K562 (cell line): ENCODE measurements around the gene TOR1B. TPM values are rescaled to one million over a fixed set of nuclear protein-coding genes. Genes with fewer than 3 reads are reported as not detected.

Experiments used
- ATAC-seq: fragments of 200-7000 bp; cut with Tn5 transposase; 3 replicates; pipeline ENCODE4 v1.9.1; 2020; ENCODE audit warnings: moderate library complexity
- BruUV-seq: library from RNA; stranded (reverse); fragments of 400-500 nt; replicated peaks from 2 replicates; lab custom pipeline; 2021; lab: Mats Ljungman, UMichigan
- CTCF ChIA-PET: fragments of 300-600 bp; formaldehyde crosslinking; extraction: SDS; loops from one replicate; lab custom pipeline; 2021; ENCODE audit warnings: low intra/inter-chr PET ratio; lab: Yijun Ruan, JAX
- POLR2A ChIA-PET: fragments of 300-600, 350-650 bp; sonication (Branson Sonifier 250); formaldehyde crosslinking; extraction: SDS; loops from one replicate; lab custom pipeline; 2021; ENCODE audit warnings: antibody characterized with exemption, inconsistent platforms; lab: Yijun Ruan, JAX
- DNase-seq, 4 experiments: peaks; one replicate each; pipeline versions ENCODE4 v3.0.0 to v3.0.0-alpha.2; 2011 to 2018; ENCODE audit warnings: low spot score in 3 of 4, mixed read lengths in 3 of 4; ENCODE audit errors: extremely low read depth in 1 of 4
- FAIRE-seq: peaks from 2 replicates; lab custom pipeline; 2011; peaks lifted over from hg19 to GRCh38; lab: Jason Lieb, UNC
- H2AFZ ChIP-seq: 2 replicates; pipeline ENCODE4 v1.6.0; 2011; ENCODE audit warnings: low read depth, low read length, control low read depth, inconsistent platforms
- H3K27ac ChIP-seq: fragments of 200-600 bp; 3 replicates; pipeline ENCODE4 v1.8.0; 2011; ENCODE audit warnings: low read depth, mild to moderate bottlenecking, control low read depth, inconsistent platforms, low read length, moderate library complexity, mixed read lengths; ENCODE audit errors: extremely low read depth
- H3K27me3 ChIP-seq, 2 experiments: fragments of 300-600 bp in 1 of 2; 2 replicates in 1 of 2; 3 replicates in 1 of 2; pipeline versions ENCODE4 v1.6.0 to v1.8.0; 2011; ENCODE audit warnings: inconsistent platforms in 2 of 2, low read length in 2 of 2, mild to moderate bottlenecking in 1 of 2, mixed read lengths in 1 of 2, moderate library complexity in 1 of 2; ENCODE audit not compliant: control insufficient read depth in 2 of 2, insufficient read depth in 2 of 2
- H3K36me3 ChIP-seq: fragments of 300-600 bp; 3 replicates; pipeline ENCODE4 v1.8.0; 2011; ENCODE audit warnings: mild to moderate bottlenecking, low read length, inconsistent platforms; ENCODE audit not compliant: control insufficient read depth, insufficient read depth
- H3K4me1 ChIP-seq, 2 experiments: fragments of 200-600 bp in 1 of 2; replicated peaks in 1 of 2; 2 replicates in 1 of 2; 3 replicates in 1 of 2; pipeline versions ENCODE4 v1.5.1 to v1.8.0; 2011; ENCODE audit warnings: inconsistent platforms in 2 of 2, low read length in 2 of 2, mild to moderate bottlenecking in 1 of 2, mixed read lengths in 1 of 2, moderate library complexity in 1 of 2; ENCODE audit not compliant: control insufficient read depth in 2 of 2, insufficient read depth in 2 of 2
- H3K4me2 ChIP-seq: 2 replicates; pipeline ENCODE4 v1.6.1; 2011; ENCODE audit warnings: low read length, control low read depth, inconsistent platforms, mixed read lengths; ENCODE audit not compliant: insufficient read depth
- H3K4me3 ChIP-seq: fragments of 200-600 bp; sonication (generic), shearing (Covaris generic); 2 replicates; pipeline ENCODE4 v1.5.1; 2016; ENCODE audit warnings: control low read depth, inconsistent platforms
- H3K79me2 ChIP-seq: fragments of 200-600 bp; 3 replicates; pipeline ENCODE4 v1.8.0; 2011; ENCODE audit warnings: low read length, inconsistent platforms; ENCODE audit not compliant: control insufficient read depth, insufficient read depth
- H3K9ac ChIP-seq, 2 experiments: 2 replicates each; pipeline versions ENCODE4 v1.6.0 to v1.6.1; 2011; ENCODE audit warnings: low read depth in 2 of 2, low read length in 2 of 2, control low read depth in 1 of 2, inconsistent platforms in 1 of 2, mild to moderate bottlenecking in 1 of 2, mixed read lengths in 1 of 2; ENCODE audit not compliant: insufficient read depth in 1 of 2
- H3K9me1 ChIP-seq: one replicate; pipeline ENCODE4 v1.6.0; 2011; ENCODE audit warnings: inconsistent platforms, mild to moderate bottlenecking, low read length, moderate library complexity; ENCODE audit not compliant: control insufficient read depth, insufficient read depth
- H3K9me3 ChIP-seq: replicated peaks from 2 replicates; pipeline ENCODE4 v1.5.1; 2011; ENCODE audit warnings: low read depth, low read length, inconsistent platforms; ENCODE audit not compliant: control insufficient read depth, insufficient read depth
- H4K20me1 ChIP-seq: replicated peaks from 2 replicates; pipeline ENCODE4 v1.6.1; 2011; ENCODE audit warnings: low read length, inconsistent platforms, mixed read lengths; ENCODE audit not compliant: control insufficient read depth, insufficient read depth
- BRD4 ChIP-seq: fragments of 200-600 bp; sonication (generic); IDR thresholded peaks from 2 replicates; pipeline ENCODE4 v1.6.1; 2017; ENCODE audit warnings: inconsistent platforms
- CEBPG ChIP-seq, 3 experiments: fragments of 200-800 bp in 1 of 3; sonication (Bioruptor generic) in 1 of 3; sonication (generic) in 1 of 3; formaldehyde crosslinking in 1 of 3; IDR thresholded peaks in 2 of 3; conservative IDR thresholded peaks in 1 of 3; 2 replicates each; pipeline versions ENCODE4 v1.6.1 to v1.8.0; 2016 to 2022; ENCODE audit warnings: missing compliant biosample characterization in 2 of 3, missing genetic modification characterization in 2 of 3, mild to moderate bottlenecking in 1 of 3, missing genetic modification reagents in 1 of 3
- CREM ChIP-seq: IDR thresholded peaks from 2 replicates; pipeline ENCODE4 v1.6.1; 2014; ENCODE audit warnings: antibody characterized with exemption, low read depth
- DDX20 ChIP-seq: fragments of 450-650 bp; IDR thresholded peaks from 2 replicates; pipeline ENCODE4 v1.6.1; 2016; ENCODE audit warnings: missing genetic modification characterization, low read depth, mild to moderate bottlenecking, missing compliant biosample characterization, moderate library complexity
- ELF2 ChIP-seq: fragments of 250-450 bp; sonication (Bioruptor Pico); IDR thresholded peaks from 2 replicates; pipeline ENCODE4 v1.5.0; 2021; ENCODE audit warnings: mild to moderate bottlenecking
- FOXJ3 ChIP-seq: sonication (generic); formaldehyde crosslinking; IDR thresholded peaks from 2 replicates; pipeline ENCODE4 v1.4.0; 2020; ENCODE audit warnings: mild to moderate bottlenecking, missing genetic modification reagents
- LARP7 ChIP-seq: fragments of 450-650 bp; IDR thresholded peaks from 2 replicates; pipeline ENCODE4 v1.6.1; 2016
- PHF21A ChIP-seq: fragments of 450-650 bp; IDR thresholded peaks from 2 replicates; pipeline ENCODE4 v1.6.1; 2017; ENCODE audit warnings: low read depth, borderline replicate concordance
- PYGO2 ChIP-seq: fragments of 450-650 bp; IDR thresholded peaks from 2 replicates; pipeline ENCODE4 v1.6.1; 2016; ENCODE audit warnings: mild to moderate bottlenecking, missing genetic modification characterization, moderate library complexity, missing compliant biosample characterization
- RCOR1 ChIP-seq, 2 experiments: IDR thresholded peaks; 2 replicates each; pipeline ENCODE4 v1.6.1; 2012; ENCODE audit warnings: low read depth in 2 of 2, low read length in 2 of 2, borderline replicate concordance in 1 of 2, improper control_type of control experiment in 1 of 2
- SLC30A9 ChIP-seq: fragments of 250-450 bp; sonication (Bioruptor Pico); IDR thresholded peaks from 2 replicates; pipeline ENCODE4 v1.8.0; 2022; ENCODE audit warnings: mild to moderate bottlenecking, moderate library complexity
- TAL1 ChIP-seq: fragments of 450-650 bp; IDR thresholded peaks from 2 replicates; pipeline ENCODE4 v1.6.1; 2016; ENCODE audit warnings: mild to moderate bottlenecking
- ZSCAN32 ChIP-seq: fragments of 450-650 bp; formaldehyde crosslinking; IDR thresholded peaks from 2 replicates; pipeline ENCODE4 v1.4.0; 2020; ENCODE audit warnings: mild to moderate bottlenecking, moderate library complexity
- WGBS: fragments of 100-300 bp; shearing (Covaris generic); methylation state at CpG from one replicate; pipeline ENCODE4 v1.1.6; 2016; ENCODE audit warnings: low coverage, mixed read lengths; ENCODE audit not compliant: insufficient coverage; ENCODE audit errors: missing lambda C conversion rate; 5-methylcytosine and 5-hydroxymethylcytosine counted together
- in situ Hi-C: fragments of 300-500 bp; cut with MboI; formaldehyde crosslinking; loops from 4 replicates; pipeline ENCODE4 v1.15.0; 2018; ENCODE audit warnings: inconsistent platforms, mixed read lengths
- intact Hi-C: fragments of 100-400 bp; cut with micrococcal nuclease; formaldehyde crosslinking; loops from 2 replicates; pipeline ENCODE4 v1.14.2; 2022
- polyA plus RNA-seq, 8 experiments: library from polyadenylated mRNA; depleted of rRNA in 4 of 8; stranded (reverse) in 5 of 8; unstranded in 3 of 8; fragments of >200 nt; fragmentation: Nextera tagmentation in 2 of 8; fragmentation: Illumina TruSeq in 1 of 8; extraction: Ambion mirVana in 2 of 8; extraction: Trizol in 1 of 8; gene quantifications; 2 replicates each; pipeline versions ENCODE4 v1.2.1 to v1.2.3, GENCODE V29; 2011 to 2014; ENCODE audit warnings: inconsistent platforms in 1 of 8, missing spikeins in 1 of 8
- total RNA-seq, 7 experiments: library from RNA; depleted of rRNA in 6 of 7; stranded (reverse); fragments of >200 nt in 6 of 7; fragmentation: Illumina TruSeq in 2 of 7; extraction: Trizol in 2 of 7; gene quantifications; 2 replicates each; pipeline versions ENCODE4 v1.2.1 to v1.2.3, GENCODE V29; 2011 to 2021; ENCODE audit warnings: low replicate concordance in 1 of 7
- TF ChIP-seq, protein P1 (sequence below): fragments of 250-450 bp; sonication (Bioruptor Pico); IDR thresholded peaks from 2 replicates; pipeline ENCODE4 v1.4.0; 2020; ENCODE audit warnings: mild to moderate bottlenecking, moderate library complexity
- TF ChIP-seq, protein P2 (sequence below): sonication (generic); formaldehyde crosslinking; IDR thresholded peaks from 2 replicates; pipeline ENCODE4 v1.8.1; 2023; ENCODE audit warnings: mild to moderate bottlenecking, missing genetic modification reagents
- TF ChIP-seq, protein P3 (sequence below), 2 experiments: fragments of 200-800 bp in 1 of 2; sonication (Bioruptor generic) in 1 of 2; sonication (generic) in 1 of 2; formaldehyde crosslinking in 1 of 2; IDR thresholded peaks in 1 of 2; conservative IDR thresholded peaks in 1 of 2; 2 replicates each; pipeline versions ENCODE4 v1.5.0 to v1.6.1; 2016 to 2020; ENCODE audit warnings: missing compliant biosample characterization in 1 of 2, missing genetic modification characterization in 1 of 2, missing genetic modification reagents in 1 of 2

The TOR1B gene
- total and polyA plus RNA-seq, 9 of the 15 experiments (the other 6 are each of a cell fraction or from before 2014, with no cell fraction given) = 4.2 to 36.5 (median 24.6) TPM

DNA sequence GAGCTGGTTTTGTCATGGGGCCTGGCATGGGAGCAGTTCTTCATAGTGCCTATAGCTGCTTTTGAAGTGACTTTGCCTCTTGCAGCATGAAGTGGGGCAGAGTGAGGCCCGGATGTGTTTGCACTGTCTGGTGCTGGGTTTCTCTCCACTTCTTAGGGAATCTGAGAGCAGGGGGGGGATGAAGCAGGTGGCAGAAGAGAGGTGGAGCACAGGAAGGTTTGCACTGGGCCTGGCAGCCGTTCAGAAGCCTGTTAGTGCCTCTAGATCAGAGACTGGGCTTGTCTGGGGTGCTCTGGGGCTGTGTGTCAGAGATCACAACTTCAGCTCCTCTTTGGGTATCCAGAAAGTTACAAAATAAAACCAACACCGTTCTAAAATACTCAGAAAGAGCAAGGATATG lies 50.6 kb downstream of the TOR1B start:
- FAIRE-seq (no peak), DNase-seq (no peak), ATAC-seq (no peak)
- Histone ChIP-seq H3K36me3 (peaks cover 91% of the 10 kb centered on the region), H3K9me3 (no peaks in the 10 kb centered on the region), H3K4me1 (peaks cover 23 to 27% of the 10 kb centered on the region in 2 experiments; a peak in 4 of 5 replicates), H3K9me1 (no peaks in the 10 kb centered on the region), H3K27me3 (no peaks in the 10 kb centered on the region), H4K20me1 (no peaks in the 10 kb centered on the region), H2AFZ (no peak overlapping the region), H3K9ac (0 out of 4 replicates have a peak overlapping the region, but pooled peaks of 1 of the 2 experiments have one; percentile 22), H3K79me2 (peaks cover 20% of the 10 kb centered on the region), H3K4me2 (no peak overlapping the region), H3K27ac (no peak overlapping the region), H3K4me3 (no peak overlapping the region)
- intact Hi-C loops (no loop called here), in situ Hi-C loops (no loop called here)
- no TSS peak for BruUV-seq
- ChIA-PET POLR2A (interaction anchor here (0.8 to 7.5 kb wide), 5 partner anchors 8 to 53 kb away, joined by 3 to 91 read pairs (median 7); no protein-coding TSS in a partner anchor), CTCF (no interaction called here)
- WGBS = 51% methylated on average over 3 of the region's 3 CpGs
- no peak for TF ChIP-seq DDX20 (tag)
- TF ChIP-seq CREM = no peak
- TF ChIP-seq FOXJ3 (CRISPR knock-in tag) = no peak
- TF ChIP-seq SLC30A9 (CRISPR knock-in tag) = no peak
- TF ChIP-seq, protein P1, sequence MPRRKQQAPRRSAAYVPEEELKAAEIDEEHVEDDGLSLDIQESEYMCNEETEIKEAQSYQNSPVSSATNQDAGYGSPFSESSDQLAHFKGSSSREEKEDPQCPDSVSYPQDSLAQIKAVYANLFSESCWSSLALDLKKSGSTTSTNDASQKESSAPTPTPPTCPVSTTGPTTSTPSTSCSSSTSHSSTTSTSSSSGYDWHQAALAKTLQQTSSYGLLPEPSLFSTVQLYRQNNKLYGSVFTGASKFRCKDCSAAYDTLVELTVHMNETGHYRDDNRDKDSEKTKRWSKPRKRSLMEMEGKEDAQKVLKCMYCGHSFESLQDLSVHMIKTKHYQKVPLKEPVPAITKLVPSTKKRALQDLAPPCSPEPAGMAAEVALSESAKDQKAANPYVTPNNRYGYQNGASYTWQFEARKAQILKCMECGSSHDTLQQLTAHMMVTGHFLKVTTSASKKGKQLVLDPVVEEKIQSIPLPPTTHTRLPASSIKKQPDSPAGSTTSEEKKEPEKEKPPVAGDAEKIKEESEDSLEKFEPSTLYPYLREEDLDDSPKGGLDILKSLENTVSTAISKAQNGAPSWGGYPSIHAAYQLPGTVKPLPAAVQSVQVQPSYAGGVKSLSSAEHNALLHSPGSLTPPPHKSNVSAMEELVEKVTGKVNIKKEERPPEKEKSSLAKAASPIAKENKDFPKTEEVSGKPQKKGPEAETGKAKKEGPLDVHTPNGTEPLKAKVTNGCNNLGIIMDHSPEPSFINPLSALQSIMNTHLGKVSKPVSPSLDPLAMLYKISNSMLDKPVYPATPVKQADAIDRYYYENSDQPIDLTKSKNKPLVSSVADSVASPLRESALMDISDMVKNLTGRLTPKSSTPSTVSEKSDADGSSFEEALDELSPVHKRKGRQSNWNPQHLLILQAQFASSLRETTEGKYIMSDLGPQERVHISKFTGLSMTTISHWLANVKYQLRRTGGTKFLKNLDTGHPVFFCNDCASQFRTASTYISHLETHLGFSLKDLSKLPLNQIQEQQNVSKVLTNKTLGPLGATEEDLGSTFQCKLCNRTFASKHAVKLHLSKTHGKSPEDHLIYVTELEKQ = no peak
- TF ChIP-seq, protein P2, sequence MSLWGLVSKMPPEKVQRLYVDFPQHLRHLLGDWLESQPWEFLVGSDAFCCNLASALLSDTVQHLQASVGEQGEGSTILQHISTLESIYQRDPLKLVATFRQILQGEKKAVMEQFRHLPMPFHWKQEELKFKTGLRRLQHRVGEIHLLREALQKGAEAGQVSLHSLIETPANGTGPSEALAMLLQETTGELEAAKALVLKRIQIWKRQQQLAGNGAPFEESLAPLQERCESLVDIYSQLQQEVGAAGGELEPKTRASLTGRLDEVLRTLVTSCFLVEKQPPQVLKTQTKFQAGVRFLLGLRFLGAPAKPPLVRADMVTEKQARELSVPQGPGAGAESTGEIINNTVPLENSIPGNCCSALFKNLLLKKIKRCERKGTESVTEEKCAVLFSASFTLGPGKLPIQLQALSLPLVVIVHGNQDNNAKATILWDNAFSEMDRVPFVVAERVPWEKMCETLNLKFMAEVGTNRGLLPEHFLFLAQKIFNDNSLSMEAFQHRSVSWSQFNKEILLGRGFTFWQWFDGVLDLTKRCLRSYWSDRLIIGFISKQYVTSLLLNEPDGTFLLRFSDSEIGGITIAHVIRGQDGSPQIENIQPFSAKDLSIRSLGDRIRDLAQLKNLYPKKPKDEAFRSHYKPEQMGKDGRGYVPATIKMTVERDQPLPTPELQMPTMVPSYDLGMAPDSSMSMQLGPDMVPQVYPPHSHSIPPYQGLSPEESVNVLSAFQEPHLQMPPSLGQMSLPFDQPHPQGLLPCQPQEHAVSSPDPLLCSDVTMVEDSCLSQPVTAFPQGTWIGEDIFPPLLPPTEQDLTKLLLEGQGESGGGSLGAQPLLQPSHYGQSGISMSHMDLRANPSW (CRISPR knock-in tag) = no peak
- TF ChIP-seq, protein P3, sequence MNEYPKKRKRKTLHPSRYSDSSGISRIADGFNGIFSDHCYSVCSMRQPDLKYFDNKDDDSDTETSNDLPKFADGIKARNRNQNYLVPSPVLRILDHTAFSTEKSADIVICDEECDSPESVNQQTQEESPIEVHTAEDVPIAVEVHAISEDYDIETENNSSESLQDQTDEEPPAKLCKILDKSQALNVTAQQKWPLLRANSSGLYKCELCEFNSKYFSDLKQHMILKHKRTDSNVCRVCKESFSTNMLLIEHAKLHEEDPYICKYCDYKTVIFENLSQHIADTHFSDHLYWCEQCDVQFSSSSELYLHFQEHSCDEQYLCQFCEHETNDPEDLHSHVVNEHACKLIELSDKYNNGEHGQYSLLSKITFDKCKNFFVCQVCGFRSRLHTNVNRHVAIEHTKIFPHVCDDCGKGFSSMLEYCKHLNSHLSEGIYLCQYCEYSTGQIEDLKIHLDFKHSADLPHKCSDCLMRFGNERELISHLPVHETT (CRISPR knock-in tag; conservative IDR thresholded peaks at IDR 0.05 in 1 of 2, IDR thresholded peaks at IDR 0.05 in 1 of 2) = no peak
- no peak for TF ChIP-seq PHF21A
- no peak for TF ChIP-seq BRD4
- no peak for TF ChIP-seq PYGO2
- no peak for TF ChIP-seq LARP7
- TF ChIP-seq RCOR1 (IDR thresholded peaks at IDR 0.05; ENCODE audit: borderline replicate concordance in 1 of 2, low read depth in 2 of 2, low read length in 2 of 2) = no peak
- TF ChIP-seq CEBPG (CRISPR knock-in tag; IDR thresholded peaks at IDR 0.05) = no peak
- no peak for TF ChIP-seq CEBPG (tag; conservative IDR thresholded peaks at IDR 0.05 in 1 of 2, IDR thresholded peaks at IDR 0.05 in 1 of 2)
- TF ChIP-seq ELF2 (CRISPR knock-in tag) = no peak
- no peak for TF ChIP-seq ZSCAN32 (CRISPR knock-in tag)
- no peak for TF ChIP-seq TAL1
